Hematopoietic multipotent progenitor cell treated with erythropoietin and hydrocortisone succinate and interleukin-3 and kit ligand, for 6 days (in vitro differentiated cells): ENCODE data around the gene TEAD4.

Source experiments
- DNase-seq: peaks from one replicate; pipeline ENCODE4 v3.0.0-alpha.2; 2015

Gene TEAD4

GRCh38 chr12:2959192-2959504 is at the start of gene TEAD4:
Gene TEAD4, plus strand, starts transcription at chr12:2959397.
- DNase-seq: peak; percentile 26

GRCh38 chr12:2912216-2912575 is 47.0 kb upstream of the TEAD4 start:
- DNase-seq: no peak

- DNase-seq: no peak
Measured at GRCh38 chr12:2919249-2919648, 39.9 kb upstream of the TEAD4 start.

GRCh38 chr12:2922329-2922728 is 36.9 kb upstream of the TEAD4 start:
- DNase-seq: no peak

- DNase-seq: no peak
Measured at GRCh38 chr12:2923057-2923456, 36.1 kb upstream of the TEAD4 start.

GRCh38 chr12:2924019-2924418 is 35.2 kb upstream of the TEAD4 start:
- no peak for DNase-seq

- no peak for DNase-seq
Measured at GRCh38 chr12:2925322-2925995, 33.7 kb upstream of the TEAD4 start.

- DNase-seq: no peak
Measured at GRCh38 chr12:2930865-2931264, 28.3 kb upstream of the TEAD4 start.

- DNase-seq: no peak
Measured at GRCh38 chr12:2933586-2933985, 25.6 kb upstream of the TEAD4 start.

GRCh38 chr12:2934371-2934770 is 24.8 kb upstream of the TEAD4 start:
- DNase-seq: no peak

- no peak for DNase-seq
Measured at GRCh38 chr12:2936301-2936700, 22.9 kb upstream of the TEAD4 start.

- no peak for DNase-seq
Measured at GRCh38 chr12:2937500-2937899, 21.7 kb upstream of the TEAD4 start.

GRCh38 chr12:2939191-2939590 is 20.0 kb upstream of the TEAD4 start:
- DNase-seq: no peak

- no peak for DNase-seq
Measured at GRCh38 chr12:2940564-2940963, 18.6 kb upstream of the TEAD4 start.

GRCh38 chr12:2941524-2941923 is 17.7 kb upstream of the TEAD4 start:
- DNase-seq: no peak

- DNase-seq: peak; percentile 71
Measured at GRCh38 chr12:2944401-2945047, 14.7 kb upstream of the TEAD4 start.

- no peak for DNase-seq
Measured at GRCh38 chr12:2949411-2949810, 9.8 kb upstream of the TEAD4 start.

- no peak for DNase-seq
Measured at GRCh38 chr12:2955888-2956287, 3.3 kb upstream of the TEAD4 start.

GRCh38 chr12:2957816-2958431 is 1.3 kb upstream of the TEAD4 start:
- DNase-seq: no peak

GRCh38 chr12:2958432-2959191 is 585 bp upstream of the TEAD4 start:
- no peak for DNase-seq

GRCh38 chr12:2959505-2960389 is 550 bp downstream of the TEAD4 start:
- DNase-seq: peak; percentile 33

GRCh38 chr12:2960390-2960956 is 1.3 kb downstream of the TEAD4 start:
- DNase-seq: no peak
